HepG2 (cell line): Measurements from ENCODE around the gene CDHR4. TPM values are rescaled to one million over a fixed set of nuclear protein-coding genes. Genes with fewer than 3 reads are reported as not detected.

Experiments used
- ATAC-seq: fragments of 200-7000 bp; cut with Tn5 transposase; 3 replicates; pipeline ENCODE4 v1.9.1; 2020; ENCODE audit warnings: mild to moderate bottlenecking, moderate library complexity
- BruUV-seq: library from RNA; stranded (reverse); fragments of 400-500 nt; replicated peaks from 2 replicates; lab custom pipeline; 2021; lab: Mats Ljungman, UMichigan
- CTCF ChIA-PET: fragments of 300-600 bp; formaldehyde crosslinking; extraction: SDS; loops from one replicate; lab custom pipeline; 2021; ENCODE audit warnings: low total read pairs, inconsistent platforms, low intra/inter-chr PET ratio; lab: Yijun Ruan, JAX
- POLR2A ChIA-PET: fragments of 350-600 bp; sonication (Branson Sonifier 250); formaldehyde crosslinking; loops from one replicate; lab custom pipeline; 2020; ENCODE audit warnings: antibody characterized with exemption, inconsistent platforms; lab: Yijun Ruan, JAX
- DNase-seq: peaks from one replicate; pipeline ENCODE4 v3.0.0-alpha.2; 2015; ENCODE audit warnings: low spot score
- FAIRE-seq: peaks from 3 replicates; lab custom pipeline; 2011; peaks lifted over from hg19 to GRCh38; lab: Jason Lieb, UNC
- H2AFZ ChIP-seq: one replicate; pipeline ENCODE4 v1.6.1; 2011; ENCODE audit warnings: low read length, inconsistent platforms
- H3K27ac ChIP-seq: fragments of 300-600 bp; 3 replicates; pipeline ENCODE4 v1.8.0; 2011; ENCODE audit warnings: mixed run types, mild to moderate bottlenecking, mixed read lengths, low read length, inconsistent platforms; ENCODE audit not compliant: insufficient read depth; ENCODE audit errors: extremely low read length
- H3K27me3 ChIP-seq, 2 experiments: fragments of 200-600 bp in 1 of 2; 2 replicates in 1 of 2; 3 replicates in 1 of 2; pipeline versions ENCODE4 v1.6.0 to v1.8.0; 2011; ENCODE audit warnings: low read length in 2 of 2, mild to moderate bottlenecking in 2 of 2, moderate library complexity in 2 of 2, inconsistent platforms in 1 of 2; ENCODE audit not compliant: insufficient read depth in 2 of 2, control insufficient read depth in 1 of 2
- H3K36me3 ChIP-seq, 2 experiments: fragments of 200-600 bp in 1 of 2; replicated peaks in 1 of 2; 2 replicates in 1 of 2; 3 replicates in 1 of 2; pipeline versions ENCODE4 v1.5.1 to v1.8.0; 2011; ENCODE audit warnings: low read length in 2 of 2, inconsistent platforms in 1 of 2; ENCODE audit not compliant: insufficient read depth in 2 of 2, control insufficient read depth in 1 of 2
- H3K4me1 ChIP-seq: 2 replicates; pipeline ENCODE4 v1.5.1; 2012; ENCODE audit warnings: low read length, inconsistent platforms; ENCODE audit not compliant: insufficient read depth
- H3K4me2 ChIP-seq: 2 replicates; pipeline ENCODE4 v1.6.0; 2011; ENCODE audit warnings: low read depth, low read length, inconsistent platforms
- H3K4me3 ChIP-seq, 3 experiments: fragments of 200-600 bp in 1 of 3; sonication (generic), shearing (Covaris generic) in 1 of 3; replicated peaks in 1 of 3; 2 replicates each; pipeline ENCODE4 v1.5.1; 2011 to 2016; ENCODE audit warnings: low read length in 3 of 3, inconsistent platforms in 2 of 3, low read depth in 2 of 3, mild to moderate bottlenecking in 2 of 3, control low read depth in 1 of 3, mixed read lengths in 1 of 3; ENCODE audit not compliant: insufficient read depth in 1 of 3
- H3K79me2 ChIP-seq: one replicate; pipeline ENCODE4 v1.6.1; 2011; ENCODE audit warnings: low read length, inconsistent platforms; ENCODE audit not compliant: insufficient read depth
- H3K9ac ChIP-seq: 2 replicates; pipeline ENCODE4 v1.6.0; 2011; ENCODE audit warnings: mild to moderate bottlenecking, low read depth, low read length, inconsistent platforms; ENCODE audit not compliant: insufficient read depth
- H3K9me3 ChIP-seq: 2 replicates; pipeline ENCODE4 v1.5.1; 2012; ENCODE audit warnings: mild to moderate bottlenecking, low read length
- H4K20me1 ChIP-seq: 2 replicates; pipeline ENCODE4 v1.6.0; 2011; ENCODE audit warnings: inconsistent platforms, mild to moderate bottlenecking, low read length, moderate library complexity; ENCODE audit not compliant: insufficient read depth
- CHCHD3 ChIP-seq: sonication (generic); formaldehyde crosslinking; IDR thresholded peaks from 2 replicates; pipeline ENCODE4 v1.8.0; 2022; ENCODE audit warnings: mild to moderate bottlenecking, missing genetic modification reagents, moderate library complexity
- HNF4G ChIP-seq, 2 experiments: sonication (generic) in 1 of 2; formaldehyde crosslinking in 1 of 2; IDR thresholded peaks; 2 replicates each; pipeline versions ENCODE4 v1.4.0 to v1.6.1; 2011 to 2020; ENCODE audit warnings: borderline replicate concordance in 2 of 2, low read depth in 2 of 2, mild to moderate bottlenecking in 2 of 2, low read length in 1 of 2, missing genetic modification reagents in 1 of 2, moderate library complexity in 1 of 2
- LCORL ChIP-seq, 2 experiments: fragments of 450-650 bp in 1 of 2; sonication (generic) in 1 of 2; formaldehyde crosslinking in 1 of 2; IDR thresholded peaks; 2 replicates each; pipeline versions ENCODE4 v1.5.0 to v1.6.1; 2017 to 2020; ENCODE audit warnings: antibody characterized with exemption in 1 of 2, missing genetic modification reagents in 1 of 2
- SALL1 ChIP-seq: sonication (generic); formaldehyde crosslinking; IDR thresholded peaks from 2 replicates; pipeline ENCODE4 v1.8.0; 2022; ENCODE audit warnings: mild to moderate bottlenecking, missing genetic modification reagents
- SOX6 ChIP-seq, 2 experiments: fragments of 450-650 bp in 1 of 2; sonication (generic) in 1 of 2; formaldehyde crosslinking in 1 of 2; IDR thresholded peaks; 2 replicates each; pipeline versions ENCODE4 v1.4.0 to v1.6.1; 2017 to 2020; ENCODE audit warnings: antibody characterized with exemption in 1 of 2, mild to moderate bottlenecking in 1 of 2, missing genetic modification reagents in 1 of 2
- TBX2 ChIP-seq: sonication (generic); formaldehyde crosslinking; IDR thresholded peaks from 2 replicates; pipeline ENCODE4 v1.5.0; 2020; ENCODE audit warnings: missing genetic modification reagents, mild to moderate bottlenecking, borderline replicate concordance
- ZNF775 ChIP-seq: sonication (generic); formaldehyde crosslinking; IDR thresholded peaks from 2 replicates; pipeline ENCODE4 v1.4.0; 2020; ENCODE audit warnings: missing genetic modification reagents, mild to moderate bottlenecking, moderate library complexity, borderline replicate concordance
- ZSCAN21 ChIP-seq: sonication (generic); formaldehyde crosslinking; IDR thresholded peaks from 2 replicates; pipeline ENCODE4 v1.8.0; 2022; ENCODE audit warnings: mild to moderate bottlenecking, missing genetic modification reagents, moderate library complexity, borderline replicate concordance
- WGBS: methylation state at CpG from one replicate; pipeline ENCODE4 v1.1.6; 2017; ENCODE audit warnings: low lambda C conversion rate; 5-methylcytosine and 5-hydroxymethylcytosine counted together
- in situ Hi-C: cut with HindIII; loops from 2 replicates; pipeline ENCODE4 v1.10.0; 2017; ENCODE audit warnings: low pct_unique_long_range_greater_than_20kb; ENCODE audit not compliant: extremely low pct_ligation_motif_present
- intact Hi-C: fragments of 100-400 bp; cut with micrococcal nuclease; formaldehyde crosslinking; loops from one replicate; pipeline ENCODE4 v1.10.0; 2022; ENCODE audit not compliant: unreplicated experiment
- polyA plus RNA-seq, 8 experiments: library from polyadenylated mRNA; depleted of rRNA in 3 of 8; stranded (reverse) in 7 of 8; unstranded in 1 of 8; fragments of >200 nt; fragmentation: Illumina TruSeq in 4 of 8; extraction: Trizol in 4 of 8; gene quantifications; 2 replicates each; pipeline versions ENCODE4 v1.2.1 to v1.2.3, GENCODE V29; 2011 to 2016; ENCODE audit warnings: low read depth in 4 of 8, missing spikeins in 1 of 8, mixed read lengths in 1 of 8; ENCODE audit not compliant: insufficient read depth in 1 of 8
- total RNA-seq, 5 experiments: library from RNA; depleted of rRNA; stranded (reverse); fragments of >200 nt; fragmentation: Illumina TruSeq; extraction: Trizol; gene quantifications; 2 replicates each; pipeline ENCODE4 v1.2.3, GENCODE V29; 2016; ENCODE audit warnings: low read depth in 1 of 5
- TF ChIP-seq, protein P1 (sequence below): IDR thresholded peaks from 2 replicates; pipeline ENCODE4 v1.6.1; 2016; ENCODE audit warnings: missing compliant biosample characterization, missing genetic modification reagents, borderline replicate concordance
- TF ChIP-seq, protein P2 (sequence below): sonication (generic); formaldehyde crosslinking; IDR thresholded peaks from 2 replicates; pipeline ENCODE4 v1.4.0; 2020; ENCODE audit warnings: low read depth, missing genetic modification reagents

CDHR4 gene
- total and polyA plus RNA-seq, 2 of the 13 experiments (the other 11 are each of a cell fraction or from before 2014, with no cell fraction given), result 0.21 TPM; not detected in 1

DNA sequence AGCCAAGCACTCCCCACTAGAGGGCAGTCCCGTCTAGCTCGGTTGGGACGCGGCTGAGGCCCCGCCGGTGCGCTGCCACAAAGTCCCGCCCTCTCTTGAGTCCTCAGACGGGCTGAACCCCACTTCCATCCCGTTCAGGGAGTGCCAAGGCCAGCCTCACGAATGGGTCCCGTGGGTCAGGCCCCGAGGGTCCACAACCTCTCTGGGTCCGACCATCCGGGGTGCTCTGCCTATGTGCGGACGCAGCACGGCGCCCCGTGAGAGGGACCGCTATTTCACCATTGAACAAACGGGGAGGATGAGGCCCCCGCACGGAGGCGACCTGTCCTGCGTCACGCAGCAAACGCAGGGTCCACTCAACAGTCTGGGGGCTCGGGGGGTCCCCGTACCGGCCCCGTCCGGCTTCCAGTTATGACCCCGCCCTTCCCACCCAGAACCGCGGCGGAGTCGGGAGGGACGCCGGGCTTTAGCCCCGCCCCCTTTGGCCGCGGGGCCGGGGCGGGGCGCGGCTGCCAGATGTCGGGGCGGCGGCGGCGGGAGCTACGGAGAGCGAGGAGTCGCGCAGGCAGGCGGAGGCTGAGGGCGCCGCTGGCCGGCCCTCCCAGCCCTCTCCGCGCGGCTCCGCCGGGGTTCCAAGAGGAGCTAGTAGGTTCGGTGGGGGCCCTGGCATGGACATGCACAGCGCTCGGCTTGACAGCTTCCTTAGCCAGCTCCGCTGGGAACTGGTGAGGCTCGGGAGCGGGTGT is 3.2 kb upstream of the CDHR4 start, which contains the start of gene INKA1 (continued):
- TF ChIP-seq ZSCAN21 (CRISPR knock-in tag), result no peak; the same call in 1 of the 2 replicates
- TF ChIP-seq TBX2 (CRISPR knock-in tag), result no peak
- no peak for TF ChIP-seq ZNF775 (CRISPR knock-in tag)
- TF ChIP-seq, protein P1, sequence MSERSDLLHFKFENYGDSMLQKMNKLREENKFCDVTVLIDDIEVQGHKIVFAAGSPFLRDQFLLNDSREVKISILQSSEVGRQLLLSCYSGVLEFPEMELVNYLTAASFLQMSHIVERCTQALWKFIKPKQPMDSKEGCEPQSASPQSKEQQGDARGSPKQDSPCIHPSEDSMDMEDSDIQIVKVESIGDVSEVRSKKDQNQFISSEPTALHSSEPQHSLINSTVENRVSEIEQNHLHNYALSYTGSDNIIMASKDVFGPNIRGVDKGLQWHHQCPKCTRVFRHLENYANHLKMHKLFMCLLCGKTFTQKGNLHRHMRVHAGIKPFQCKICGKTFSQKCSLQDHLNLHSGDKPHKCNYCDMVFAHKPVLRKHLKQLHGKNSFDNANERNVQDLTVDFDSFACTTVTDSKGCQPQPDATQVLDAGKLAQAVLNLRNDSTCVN (CRISPR knock-in tag), result no peak

DNA sequence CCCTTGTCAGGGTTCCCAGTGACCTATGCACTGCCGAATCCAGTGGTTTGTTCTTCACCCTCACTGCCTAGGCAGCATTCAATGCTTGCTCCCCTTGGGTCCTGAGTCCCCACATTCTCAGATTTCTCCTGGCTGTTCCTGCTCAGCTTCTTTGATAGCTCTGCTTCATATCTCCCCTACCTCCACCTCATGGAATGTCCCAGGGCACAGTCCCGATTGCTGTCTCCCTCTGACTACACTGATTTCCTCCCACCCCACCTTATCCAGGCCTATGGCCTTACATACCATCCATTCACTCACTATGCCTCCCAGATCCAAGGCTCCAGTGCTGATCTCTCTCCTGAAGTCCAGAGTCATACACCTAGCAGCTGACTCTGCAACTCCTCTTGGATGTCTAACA is 1.5 kb upstream of the CDHR4 start:
- H4K20me1 ChIP-seq, result no peaks in the 10 kb centered on the region
- TF ChIP-seq, protein P2, sequence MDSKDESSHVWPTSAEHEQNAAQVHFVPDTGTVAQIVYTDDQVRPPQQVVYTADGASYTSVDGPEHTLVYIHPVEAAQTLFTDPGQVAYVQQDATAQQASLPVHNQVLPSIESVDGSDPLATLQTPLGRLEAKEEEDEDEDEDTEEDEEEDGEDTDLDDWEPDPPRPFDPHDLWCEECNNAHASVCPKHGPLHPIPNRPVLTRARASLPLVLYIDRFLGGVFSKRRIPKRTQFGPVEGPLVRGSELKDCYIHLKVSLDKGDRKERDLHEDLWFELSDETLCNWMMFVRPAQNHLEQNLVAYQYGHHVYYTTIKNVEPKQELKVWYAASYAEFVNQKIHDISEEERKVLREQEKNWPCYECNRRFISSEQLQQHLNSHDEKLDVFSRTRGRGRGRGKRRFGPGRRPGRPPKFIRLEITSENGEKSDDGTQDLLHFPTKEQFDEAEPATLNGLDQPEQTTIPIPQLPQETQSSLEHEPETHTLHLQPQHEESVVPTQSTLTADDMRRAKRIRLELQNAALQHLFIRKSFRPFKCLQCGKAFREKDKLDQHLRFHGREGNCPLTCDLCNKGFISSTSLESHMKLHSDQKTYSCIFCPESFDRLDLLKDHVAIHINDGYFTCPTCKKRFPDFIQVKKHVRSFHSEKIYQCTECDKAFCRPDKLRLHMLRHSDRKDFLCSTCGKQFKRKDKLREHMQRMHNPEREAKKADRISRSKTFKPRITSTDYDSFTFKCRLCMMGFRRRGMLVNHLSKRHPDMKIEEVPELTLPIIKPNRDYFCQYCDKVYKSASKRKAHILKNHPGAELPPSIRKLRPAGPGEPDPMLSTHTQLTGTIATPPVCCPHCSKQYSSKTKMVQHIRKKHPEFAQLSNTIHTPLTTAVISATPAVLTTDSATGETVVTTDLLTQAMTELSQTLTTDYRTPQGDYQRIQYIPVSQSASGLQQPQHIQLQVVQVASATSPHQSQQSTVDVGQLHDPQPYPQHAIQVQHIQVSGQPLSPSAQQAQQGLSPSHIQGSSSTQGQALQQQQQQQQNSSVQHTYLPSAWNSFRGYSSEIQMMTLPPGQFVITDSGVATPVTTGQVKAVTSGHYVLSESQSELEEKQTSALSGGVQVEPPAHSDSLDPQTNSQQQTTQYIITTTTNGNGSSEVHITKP (CRISPR knock-in tag), result 0 out of 2 replicates have a peak, but pooled peaks have one; percentile 12
- TF ChIP-seq LCORL (IDR thresholded peaks at IDR 0.05), result no peak
- TF ChIP-seq LCORL (CRISPR knock-in tag; IDR thresholded peaks at IDR 0.05), result 0 out of 2 replicates have a peak, but pooled peaks have one; percentile 23
- no peak for TF ChIP-seq CHCHD3 (CRISPR knock-in tag)
- peak; percentile 13; the same call in 1 of the 2 replicates for TF ChIP-seq SALL1
- 0 out of 2 replicates have a peak, but pooled peaks have one; percentile 22 for TF ChIP-seq HNF4G (IDR thresholded peaks at IDR 0.05; ENCODE audit: borderline replicate concordance, low read depth, low read length)
- TF ChIP-seq HNF4G (CRISPR knock-in tag; IDR thresholded peaks at IDR 0.05; ENCODE audit: borderline replicate concordance, low read depth), result no peak
- no peak for TF ChIP-seq SOX6 (IDR thresholded peaks at IDR 0.05)
- 0 out of 2 replicates have a peak, but pooled peaks have one; percentile 25 for TF ChIP-seq SOX6 (CRISPR knock-in tag; IDR thresholded peaks at IDR 0.05)
- TF ChIP-seq, all 625 proteins: peak for 5
- Histone ChIP-seq H3K4me1 (peaks cover 61% of the 10 kb centered on the region), H3K9me3 (no peaks in the 10 kb centered on the region), H3K27ac (no peak overlapping the region), H3K4me3 (peak overlapping the region in 2 of 3 experiments; percentile 67 to 73; a peak in 4 of 6 replicates), H3K27me3 (peaks cover 1 to 12% of the 10 kb centered on the region in 2 experiments; a peak in 4 of 5 replicates), H3K79me2 (no peaks in the 10 kb centered on the region), H2AFZ (peak overlapping the region; percentile 81), H3K9ac (peak overlapping the region; percentile 47; the same call in 1 of the 2 replicates), H3K36me3 (no peaks in the 10 kb centered on the region), H3K4me2 (peak overlapping the region; percentile 93)
- in situ Hi-C loops (loop anchor here (10.0 kb wide), 1 partner anchor 104 kb away; the partner anchor contains the start of gene MST1R), intact Hi-C loops (no loop called here)
- no TSS peak for BruUV-seq
- FAIRE-seq (peak; percentile 26), ATAC-seq (peak; percentile 4; the same call in 1 of the 3 replicates), DNase-seq (no peak)
- POLR2A ChIA-PET, result interaction anchor here (1.0 to 2.8 kb wide), 3 partner anchors 13 to 15 kb away, joined by 4 to 22 read pairs (median 11); partner anchors contain the start of genes IP6K1 and UBA7
- CTCF ChIA-PET, result interaction anchor here (2.2 kb wide), 1 partner anchor 38 kb away, joined by 27 read pairs; no protein-coding TSS in a partner anchor
- WGBS, result 5% methylated on average over 2 of the region's 2 CpGs
